ENCODE data around the gene CCDC60.

The CCDC60 gene

DNA sequence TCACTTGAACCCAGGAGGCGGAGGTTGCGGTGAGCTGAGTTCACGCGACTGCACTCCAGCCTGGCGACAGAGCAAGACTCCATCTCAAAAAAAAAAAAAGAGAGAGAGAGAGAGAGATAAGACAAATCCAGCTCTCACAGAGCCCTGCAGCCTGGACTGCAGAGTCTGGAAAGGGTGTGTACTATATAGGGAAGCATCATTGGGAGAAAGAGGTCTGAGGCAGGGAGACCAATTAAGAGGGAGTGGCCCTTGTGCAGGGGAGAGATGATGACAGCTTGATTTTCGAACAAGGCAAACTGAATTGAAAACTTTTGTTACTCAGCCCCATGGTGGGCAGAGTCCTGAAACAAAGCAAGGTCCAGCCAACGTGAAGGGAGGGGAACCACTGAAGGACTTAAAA, 116.2 kb downstream of the CCDC60 start:
- no peak for ATAC-seq

DNA sequence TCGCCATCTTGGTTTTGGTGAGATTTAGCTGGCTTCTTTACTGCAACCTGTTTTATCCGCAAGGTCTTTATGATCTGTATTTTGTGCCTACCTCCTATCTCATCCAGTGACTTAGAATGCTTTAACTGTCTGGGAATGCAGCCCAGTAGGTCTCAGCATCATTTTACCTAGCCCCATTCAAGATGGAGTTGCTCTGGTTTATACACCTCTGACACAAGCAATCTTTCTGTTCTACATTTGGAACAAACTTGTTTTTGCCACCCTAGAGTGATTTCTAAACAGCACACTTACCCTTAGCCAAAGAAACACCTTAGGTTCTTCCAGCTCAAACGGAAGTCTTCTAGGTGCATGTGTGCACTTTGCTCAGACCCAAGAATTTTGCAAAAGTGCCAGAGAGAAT, 122.3 kb downstream of the CCDC60 start:
- ATAC-seq: no peak

DNA sequence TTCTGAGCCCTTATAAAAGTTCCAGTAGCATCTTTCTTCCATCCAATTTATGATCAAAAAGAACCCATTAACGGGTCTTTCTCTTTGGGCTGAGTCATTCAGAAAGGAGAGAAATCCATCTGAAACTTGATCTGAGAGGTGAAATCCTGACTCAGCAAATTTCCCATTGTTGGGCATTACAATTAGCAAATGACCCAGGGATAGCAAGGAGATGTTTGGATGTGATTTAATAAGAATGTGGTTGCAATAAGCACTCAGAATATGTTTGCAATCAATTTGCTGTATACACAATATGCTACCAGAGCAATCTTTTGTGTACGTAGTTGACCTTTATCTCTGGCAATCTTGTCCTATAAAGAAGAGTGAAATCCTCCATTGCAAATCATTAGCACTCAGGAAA, 122.7 kb downstream of the CCDC60 start:
- ATAC-seq: no peak

DNA sequence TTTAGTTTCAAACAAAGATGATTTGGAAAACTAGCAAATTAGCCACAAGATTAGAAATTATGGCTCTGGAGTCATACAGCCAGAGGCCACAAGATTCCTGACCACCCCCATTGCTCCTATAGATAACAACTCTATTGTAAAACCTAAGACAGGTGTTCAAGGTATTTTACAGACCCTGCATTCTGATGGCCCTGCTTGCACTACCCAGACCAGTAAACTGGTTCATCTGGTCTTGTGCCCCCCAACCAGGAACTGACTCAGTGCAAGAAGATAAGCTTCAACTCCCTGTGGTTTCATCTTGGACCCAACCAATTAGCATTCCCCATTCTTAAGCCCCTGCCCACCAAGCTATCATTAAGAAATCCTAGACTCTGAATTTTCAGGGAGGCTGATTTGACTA, 125.0 kb downstream of the CCDC60 start:
- no peak for ATAC-seq

DNA sequence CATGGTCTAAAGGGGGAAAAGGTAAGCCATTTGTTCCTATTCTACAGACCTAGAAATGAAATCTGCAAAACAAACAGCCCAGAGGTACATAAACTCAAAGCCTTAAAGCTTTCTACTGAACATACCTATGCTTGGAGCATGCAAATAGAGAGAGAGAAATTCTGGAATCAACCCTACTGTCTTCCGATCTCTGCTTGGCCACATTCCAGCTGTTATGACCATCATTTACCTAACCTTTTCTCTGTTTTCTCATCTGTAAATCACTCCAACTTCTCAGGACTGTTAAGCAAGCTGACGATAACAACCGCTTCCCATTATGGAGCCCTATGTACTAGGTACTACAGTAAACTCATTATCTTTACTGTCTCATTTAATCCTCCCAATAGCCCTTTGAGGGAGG, 126.3 kb downstream of the CCDC60 start:
- no peak for ATAC-seq

DNA sequence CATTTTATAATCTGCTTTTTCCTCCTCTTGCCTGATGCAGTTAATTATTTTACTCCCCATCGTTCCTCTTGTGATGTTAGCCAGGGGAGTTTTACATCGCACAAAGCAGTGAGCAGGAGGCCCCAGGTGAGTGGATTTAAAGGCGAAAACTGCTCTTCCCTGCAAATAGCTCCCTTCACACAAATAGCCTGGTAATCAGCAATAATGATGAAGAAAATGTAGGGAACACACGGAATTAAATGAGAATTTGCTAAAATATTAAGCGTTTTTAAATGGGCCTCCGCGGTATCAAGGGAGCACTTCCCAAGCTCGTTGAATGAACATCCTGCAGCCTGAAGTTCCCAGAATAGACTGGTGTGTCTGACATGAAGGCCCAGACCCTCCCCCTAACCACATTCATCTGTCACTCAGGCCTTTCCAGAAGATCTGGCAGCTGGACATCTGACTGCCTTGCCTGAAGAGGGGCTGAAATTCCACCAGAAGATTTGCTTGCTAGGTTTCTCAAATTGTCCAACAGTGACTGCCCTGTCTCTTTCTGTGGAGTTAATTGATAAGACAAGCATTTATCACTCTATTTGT, 127.2 kb downstream of the CCDC60 start:
- ATAC-seq: no peak

DNA sequence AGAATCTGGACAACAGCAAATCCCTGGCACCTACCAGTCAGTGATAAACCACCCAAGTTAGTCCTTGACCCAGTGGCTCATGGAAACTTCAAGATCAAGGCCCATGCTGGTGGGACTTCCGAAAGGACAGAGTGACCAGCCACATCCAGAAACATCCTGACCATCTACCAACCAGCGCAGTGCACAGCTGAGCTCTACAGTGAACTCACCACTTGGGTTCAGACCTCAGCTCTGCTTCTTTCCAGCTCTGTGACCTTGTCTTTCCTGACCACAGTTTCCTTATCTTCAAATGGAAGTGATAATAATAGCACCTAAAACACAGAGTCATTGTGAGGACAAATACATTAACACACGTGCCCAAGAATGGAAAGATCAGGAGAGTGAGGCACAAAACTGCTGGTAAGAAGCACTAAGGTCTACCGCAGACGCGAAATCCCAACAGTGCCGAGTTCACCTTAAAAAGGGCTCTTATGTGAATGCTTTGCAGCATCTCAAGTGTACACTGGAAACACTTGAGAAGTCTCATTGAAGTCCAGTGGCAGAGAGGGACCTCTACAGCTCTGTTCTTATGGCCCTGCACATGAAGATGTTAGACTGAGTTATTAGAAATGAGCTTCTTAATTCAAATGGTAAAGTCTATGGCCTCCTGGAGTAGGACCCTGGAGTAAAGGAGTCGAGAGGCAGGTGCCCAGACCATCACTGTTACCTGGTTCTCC, 128.8 kb downstream of the CCDC60 start:
- ATAC-seq: no peak

DNA sequence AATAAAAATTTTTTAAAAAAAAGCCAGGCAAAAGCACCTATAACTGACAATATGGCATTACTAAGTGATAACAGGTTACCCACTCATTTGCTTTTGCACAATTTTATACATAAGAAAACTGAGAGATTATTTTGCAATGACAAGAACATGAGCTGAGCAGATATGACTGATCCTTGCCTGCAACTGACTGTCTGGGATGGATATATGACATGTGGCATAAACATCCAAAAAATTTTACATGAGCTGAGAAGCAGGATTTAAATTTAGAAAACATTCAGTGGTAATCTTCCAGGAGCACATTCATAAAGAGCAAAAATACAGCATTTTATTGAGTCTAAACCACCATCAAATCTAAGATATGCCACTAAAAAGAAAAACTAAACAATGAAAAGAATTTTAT, 133.8 kb downstream of the CCDC60 start:
- ATAC-seq: no peak

DNA sequence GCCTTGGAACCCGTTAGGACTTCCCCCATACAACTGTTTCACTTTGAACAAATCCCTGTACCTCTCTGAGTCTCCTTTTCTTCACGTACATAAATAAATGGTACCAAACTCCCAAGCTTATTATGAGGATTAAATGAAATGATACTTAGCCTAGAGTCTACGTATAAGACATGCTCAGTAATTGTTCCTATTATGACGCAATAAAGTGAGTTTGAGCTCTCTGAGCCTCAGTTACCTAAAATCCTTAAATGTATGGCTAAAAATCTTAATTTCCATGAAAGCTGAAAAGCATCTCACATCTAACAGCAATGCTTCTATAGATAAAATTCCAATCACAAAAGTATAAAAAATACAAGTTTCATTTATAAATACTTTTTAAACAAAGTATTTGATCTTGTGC, 141.1 kb downstream of the CCDC60 start:
- ATAC-seq: no peak

DNA sequence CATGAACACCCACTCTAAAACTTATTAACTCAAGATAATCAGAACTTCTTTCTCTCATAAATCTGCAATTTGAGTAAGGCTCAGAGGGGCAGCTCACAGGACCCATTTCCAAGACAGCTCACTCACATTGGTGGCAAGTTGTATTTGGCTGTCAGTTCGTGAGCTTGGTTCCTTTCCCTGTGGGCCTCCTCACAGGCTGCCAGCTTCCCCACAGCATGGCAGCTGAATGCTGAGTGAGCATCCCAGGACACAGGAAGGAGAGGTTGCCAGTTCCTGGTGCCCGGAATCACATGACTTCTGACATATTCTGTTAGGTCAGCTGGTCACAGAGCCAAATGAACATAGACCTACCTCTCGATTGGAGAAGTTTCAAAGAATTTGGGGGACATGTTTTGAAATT, 142.4 kb downstream of the CCDC60 start:
- no peak for ATAC-seq

DNA sequence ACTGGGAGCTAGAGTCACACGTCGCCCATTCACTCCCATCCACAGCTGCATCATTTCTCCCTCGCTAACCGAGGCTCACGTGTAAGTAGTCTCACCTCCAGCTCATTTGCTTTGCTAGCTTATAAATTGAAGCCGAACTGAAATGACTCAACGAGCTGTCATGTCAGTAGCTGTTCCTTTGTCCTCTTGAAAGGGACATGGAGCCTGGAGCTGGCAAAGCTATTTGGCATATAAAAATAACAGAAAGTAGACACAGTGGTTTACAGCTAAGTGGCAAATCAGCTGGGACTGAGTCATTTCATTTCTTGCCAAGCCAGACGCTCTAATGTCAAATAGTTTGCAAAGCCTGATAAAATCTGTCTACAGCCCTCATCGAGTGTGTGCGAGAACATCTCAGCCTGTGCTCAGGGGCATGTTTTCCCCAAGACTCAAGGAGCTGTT, 144.6 kb downstream of the CCDC60 start:
- ATAC-seq: no peak

DNA sequence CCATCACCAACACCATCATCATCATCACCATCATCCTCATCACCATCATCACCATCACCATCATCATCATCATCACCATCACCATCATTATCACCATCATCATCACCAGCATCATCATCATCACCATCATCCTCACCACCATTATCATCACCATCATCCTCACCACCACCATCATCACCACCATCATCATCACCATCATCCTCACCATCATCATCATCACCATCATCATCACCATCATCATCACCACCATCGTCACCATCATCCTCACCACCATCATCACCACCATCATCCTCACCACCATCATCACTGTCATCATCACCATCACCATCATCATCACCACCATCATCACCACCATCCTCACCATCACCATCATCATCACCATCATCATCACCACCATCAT, 146.0 kb downstream of the CCDC60 start:
- no peak for ATAC-seq

DNA sequence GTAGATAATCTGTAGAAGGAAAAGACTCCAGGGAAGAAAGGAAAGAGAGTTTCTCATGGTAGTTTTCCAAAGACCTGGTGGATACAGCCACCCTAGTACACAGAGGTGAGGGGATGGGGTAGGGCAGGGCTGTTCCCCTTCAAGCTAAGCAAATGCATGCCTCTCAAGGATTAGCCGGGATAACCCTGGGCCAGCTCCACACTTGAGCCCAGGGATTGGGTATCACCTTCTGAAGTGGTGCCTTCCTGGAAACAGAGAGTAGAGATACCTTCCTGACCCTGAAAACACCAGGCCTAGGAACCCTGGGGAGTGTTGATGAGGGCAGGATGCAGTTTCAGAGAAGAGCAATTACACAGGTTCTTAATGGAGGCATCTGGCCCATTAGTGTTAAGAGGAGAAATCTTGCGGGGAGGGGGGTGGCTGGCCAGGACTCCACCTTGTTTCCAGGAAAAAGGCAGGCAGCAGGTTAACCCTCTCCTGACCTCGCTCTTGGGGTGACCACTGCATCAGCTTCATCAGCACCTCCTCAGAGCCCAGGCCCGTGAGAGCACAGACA, 152.1 kb downstream of the CCDC60 start:
- no peak for ATAC-seq

DNA sequence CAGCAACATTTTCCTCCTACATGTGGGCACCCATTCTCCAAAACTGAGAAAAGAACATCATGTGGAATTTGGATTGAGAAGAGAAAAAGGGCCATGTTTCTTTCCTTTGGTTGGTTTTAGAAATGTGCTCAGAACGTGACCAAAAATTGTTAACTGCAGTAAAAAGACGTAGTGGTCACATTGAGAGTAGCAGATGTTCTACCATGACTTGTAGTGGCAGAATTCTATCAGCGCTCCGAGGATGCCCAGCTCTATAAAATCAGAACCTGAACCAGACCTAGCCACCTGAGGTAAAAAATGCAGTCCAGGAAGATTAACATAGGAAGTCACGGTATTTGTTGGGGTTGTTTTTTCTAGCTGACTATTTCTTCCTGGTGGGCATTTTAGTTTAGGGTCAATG, 157.3 kb downstream of the CCDC60 start:
- no peak for ATAC-seq

DNA sequence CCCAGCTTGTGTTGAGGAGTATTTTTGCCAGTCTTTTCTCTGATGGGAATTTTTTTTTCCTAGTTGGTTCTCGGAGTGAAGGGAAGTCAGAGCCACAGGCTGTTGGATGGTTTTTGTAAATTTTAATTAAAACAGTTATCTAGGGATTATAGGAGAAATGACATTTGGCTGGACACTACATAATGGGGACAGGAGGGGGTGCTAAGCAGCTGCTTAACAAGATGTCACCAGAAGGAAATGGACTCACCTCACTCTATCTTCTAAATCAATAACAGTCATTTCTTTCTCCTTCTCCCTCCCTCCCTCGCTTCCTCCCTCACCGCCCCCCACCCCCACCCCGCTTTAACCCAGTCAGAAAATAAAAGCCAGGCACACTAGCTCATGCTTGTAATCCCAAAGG, 165.7 kb downstream of the CCDC60 start:
- no peak for ATAC-seq

DNA sequence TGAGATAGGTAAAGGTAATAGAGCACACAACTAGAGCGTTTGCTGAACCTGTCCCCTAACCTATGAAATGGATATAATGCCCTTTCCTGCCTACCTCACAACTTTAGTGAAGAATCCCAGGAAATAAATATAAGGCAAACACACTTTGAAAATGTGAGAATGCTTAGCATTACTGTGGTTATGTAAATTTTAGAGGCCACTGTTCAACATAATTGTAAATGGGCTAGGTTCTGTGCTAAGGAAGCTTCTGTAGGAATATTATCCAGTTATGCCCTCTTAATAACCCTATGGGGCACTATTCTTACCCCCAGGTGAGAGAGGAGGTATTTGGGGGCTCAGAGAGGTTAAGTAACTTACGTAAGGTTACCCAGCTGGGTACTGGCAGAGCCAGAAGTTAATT, 166.5 kb downstream of the CCDC60 start:
- ATAC-seq: no peak

DNA sequence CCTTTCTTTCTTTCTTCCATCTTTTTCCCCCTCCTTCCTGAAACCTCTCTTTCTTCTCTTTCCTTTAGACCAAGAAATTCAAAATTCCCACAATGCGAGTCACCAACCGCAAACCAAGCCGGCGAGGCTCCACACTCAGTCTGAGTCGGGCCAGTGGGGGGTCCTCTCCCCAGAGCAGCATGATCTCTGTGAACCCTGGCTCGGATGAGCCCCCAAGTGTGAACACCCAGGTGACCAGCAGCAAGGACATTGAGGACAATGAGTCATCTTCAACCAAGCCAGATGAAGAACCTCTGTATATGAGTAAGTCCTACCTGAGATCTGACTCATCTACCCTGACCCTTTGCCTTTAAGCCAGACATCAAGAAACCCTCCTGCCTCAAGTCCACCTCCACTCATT, 170.5 kb downstream of the CCDC60 start:
- ATAC-seq: no peak

DNA sequence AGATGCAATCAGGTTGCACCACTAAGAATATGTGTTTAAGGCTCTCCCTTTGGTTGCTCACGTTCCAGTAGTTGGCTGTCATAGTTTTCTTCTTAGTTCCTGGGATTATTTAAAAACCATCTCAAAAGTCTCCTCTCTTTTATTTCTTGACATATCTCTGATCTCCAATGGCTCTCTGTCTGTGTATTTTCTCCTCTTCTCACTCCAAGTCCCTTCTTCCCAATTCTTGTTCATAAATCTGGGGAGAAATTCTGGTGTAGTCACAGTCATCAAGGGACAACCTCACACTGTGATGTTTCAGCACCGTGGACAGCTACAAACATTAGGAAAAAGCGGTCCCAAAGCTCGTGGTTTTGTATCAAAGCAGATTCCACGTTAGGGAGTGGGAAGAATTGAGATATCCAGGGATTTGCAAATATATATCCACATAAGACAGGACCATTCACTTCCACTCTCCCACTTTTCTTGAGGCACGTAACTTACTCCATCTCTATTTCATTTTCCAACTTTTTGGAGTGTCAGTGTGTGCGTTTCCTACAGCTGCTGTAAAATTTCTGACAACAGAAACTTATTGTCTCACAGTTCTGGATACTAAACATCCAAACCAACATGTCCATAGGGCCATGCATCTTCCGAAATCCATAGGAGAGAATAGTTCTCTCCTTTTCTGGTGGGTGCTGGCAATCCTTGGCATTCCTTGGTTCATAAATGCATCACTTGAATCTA, 178.4 kb downstream of the CCDC60 start:
- ATAC-seq: no peak

DNA sequence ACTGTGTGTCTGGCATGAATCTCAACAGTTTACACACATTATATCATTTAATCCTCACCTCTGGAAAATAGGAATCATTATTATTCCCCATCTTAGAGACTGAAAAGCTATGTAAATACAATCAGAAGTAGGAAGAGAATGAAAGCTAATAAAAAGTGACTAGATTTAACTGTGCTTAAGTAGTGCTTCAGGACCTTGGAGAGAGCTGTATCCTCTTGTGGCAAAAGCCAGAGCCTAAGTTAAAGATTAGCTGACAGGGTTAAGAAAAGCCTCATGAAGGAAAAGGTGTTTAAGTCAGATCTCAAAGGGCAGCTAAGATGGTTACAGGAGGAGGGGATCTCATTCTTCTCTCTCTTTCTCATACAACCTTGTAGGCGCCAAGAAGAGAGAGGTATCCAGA, 193.7 kb downstream of the CCDC60 start:
- ATAC-seq: no peak

DNA sequence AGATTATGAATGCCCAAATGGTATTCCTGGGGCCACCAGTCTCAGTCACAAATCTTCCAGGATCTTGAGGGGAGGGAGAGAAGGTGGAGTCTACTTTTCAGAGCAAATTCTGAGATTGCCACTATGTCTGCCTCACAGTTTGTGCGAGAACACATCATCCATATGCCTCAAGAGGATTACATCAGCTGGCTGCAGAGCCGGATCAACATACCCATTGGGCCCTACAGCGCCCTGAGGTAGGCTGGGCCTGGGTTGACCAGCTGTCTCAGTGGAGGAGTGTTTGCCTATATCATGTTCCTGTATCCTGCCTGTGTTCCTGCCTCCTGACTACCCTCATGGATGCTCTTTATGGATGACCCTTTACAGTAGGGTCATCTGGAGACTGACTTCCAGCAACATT, 205.9 kb downstream of the CCDC60 start:
- ATAC-seq: no peak

DNA sequence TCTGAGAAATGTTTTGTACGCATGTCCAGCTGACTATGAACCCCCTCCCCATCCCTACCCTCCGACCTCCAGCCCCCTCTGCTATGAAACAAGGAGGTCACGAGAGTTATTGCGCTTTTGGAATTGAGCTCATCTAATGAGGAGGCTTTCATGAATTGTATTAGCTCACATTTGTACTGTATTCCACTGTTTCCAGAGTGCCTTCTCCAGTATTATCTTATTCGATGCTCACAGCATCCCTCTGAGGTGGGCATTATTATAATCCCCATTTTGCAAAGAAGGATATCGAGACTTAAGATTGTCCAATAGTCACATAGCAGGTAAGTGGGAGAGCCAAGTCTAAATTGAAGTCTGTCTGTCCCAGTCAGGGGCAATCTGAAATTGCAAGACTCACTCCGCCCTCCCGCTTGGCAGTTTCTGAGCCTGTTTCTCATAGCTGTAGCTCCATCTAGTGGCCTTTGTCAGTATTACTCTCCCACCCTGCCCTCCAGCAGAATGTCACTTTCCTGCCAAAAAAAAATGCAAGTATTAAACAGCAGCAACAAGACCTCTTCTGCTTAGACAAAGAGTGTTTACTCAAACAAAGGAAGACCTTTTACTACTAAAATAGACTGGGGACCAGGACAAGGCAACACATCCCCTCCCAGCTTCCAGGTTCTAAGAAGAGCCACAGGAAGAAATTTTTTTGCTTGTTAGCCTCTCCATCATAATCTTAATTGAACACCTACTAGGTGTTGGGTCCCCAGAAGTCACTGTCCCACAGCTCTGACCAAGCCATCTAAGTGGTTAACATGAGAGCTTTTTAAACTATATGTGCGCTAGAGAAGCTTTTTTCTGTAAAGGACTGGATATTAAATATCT, 210.5 kb downstream of the CCDC60 start:
- ATAC-seq: no peak

DNA sequence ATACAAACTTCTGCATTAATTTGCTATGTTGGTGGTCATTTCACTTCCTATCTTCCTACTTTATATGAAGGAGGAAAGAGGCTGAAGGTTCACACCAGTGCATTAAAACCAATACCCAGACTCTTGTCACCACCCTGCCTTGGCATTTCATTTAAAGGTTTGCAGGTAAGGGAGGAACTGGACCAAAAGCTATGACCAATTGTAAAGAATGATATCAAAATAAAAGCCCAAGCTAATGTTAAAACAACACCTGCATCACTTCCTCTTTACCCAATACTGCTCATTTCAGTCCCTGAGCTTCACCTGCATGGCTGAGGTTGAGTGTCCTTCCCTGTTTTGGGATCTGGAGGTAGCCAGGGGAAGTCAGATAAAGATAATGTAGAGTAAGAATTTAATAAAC, 211.8 kb downstream of the CCDC60 start:
- no peak for ATAC-seq

DNA sequence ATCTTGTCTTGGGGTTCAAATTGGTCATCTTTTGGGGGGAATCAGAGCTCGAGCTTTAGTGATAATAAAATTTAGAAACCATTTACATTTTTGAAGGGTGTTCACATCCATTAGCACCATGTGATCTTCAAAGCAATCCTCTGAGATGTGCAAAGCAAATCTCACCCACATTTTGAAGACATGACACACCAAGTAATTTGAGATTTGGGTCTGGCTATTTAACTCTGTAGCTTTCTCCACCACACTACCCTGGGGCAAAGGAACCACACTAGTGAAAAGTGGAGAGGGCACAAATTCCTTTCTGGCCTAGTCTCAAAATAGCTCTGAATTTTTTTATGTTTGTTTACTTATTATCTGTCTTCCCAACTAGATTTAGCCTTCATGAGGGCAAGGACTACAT, 212.5 kb downstream of the CCDC60 start:
- no peak for ATAC-seq
